Measurements from ENCODE around the gene RERE. TPM values are rescaled to one million over a fixed set of nuclear protein-coding genes. Genes with fewer than 3 reads are reported as not detected.

The RERE gene
- total RNA-seq, 1 donor from 2014 or later = 64.6 TPM

- no peaks in the 10 kb centered on the region for H3K4me1 ChIP-seq
- H3K4me3 ChIP-seq = no peak overlapping the region
- intact Hi-C loops (cut with DNase I) = no loop called here
- H3K9me3 ChIP-seq = no peaks in the 10 kb centered on the region
- DNase-seq (ENCODE audit: low spot score in 2 of 2) = no peak
- no peak overlapping the region for H3K27ac ChIP-seq
- no peaks in the 10 kb centered on the region for H3K36me3 ChIP-seq
- no peaks in the 10 kb centered on the region for H3K27me3 ChIP-seq
- no peak for TF ChIP-seq CTCF (IDR thresholded peaks at IDR 0.05)
These were observed 176.5 kb downstream of the RERE start for GRCh38 chr1:8640950-8641349.

DNA sequence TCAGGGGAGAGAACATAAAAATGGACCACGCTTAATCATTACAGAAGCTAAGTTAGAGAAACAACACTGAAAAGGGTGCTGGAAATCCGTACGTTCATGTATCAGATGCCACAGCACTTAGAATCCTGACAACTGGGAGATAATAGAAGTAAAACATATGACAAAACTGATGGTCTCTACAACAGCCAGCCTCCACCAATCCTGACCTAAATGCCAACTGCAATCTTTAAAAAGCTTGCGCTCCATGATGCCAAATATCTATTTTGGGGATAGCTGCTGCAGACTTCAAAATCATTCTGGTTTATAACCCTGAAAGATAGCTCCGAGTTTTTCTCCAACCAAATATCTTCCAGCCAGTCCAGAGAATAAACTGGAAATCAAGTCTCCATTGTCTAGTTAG is 178.3 kb downstream of the RERE start:
- H3K36me3 ChIP-seq = no peaks in the 10 kb centered on the region
- no peak overlapping the region for H3K4me3 ChIP-seq
- no peak for TF ChIP-seq CTCF (IDR thresholded peaks at IDR 0.05)
- no peaks in the 10 kb centered on the region for H3K4me1 ChIP-seq
- no peaks in the 10 kb centered on the region for H3K9me3 ChIP-seq
- no peaks in the 10 kb centered on the region for H3K27me3 ChIP-seq
- no peak overlapping the region for H3K27ac ChIP-seq
- intact Hi-C loops (cut with DNase I) = no loop called here
- DNase-seq (ENCODE audit: low spot score in 2 of 2) = no peak

DNA sequence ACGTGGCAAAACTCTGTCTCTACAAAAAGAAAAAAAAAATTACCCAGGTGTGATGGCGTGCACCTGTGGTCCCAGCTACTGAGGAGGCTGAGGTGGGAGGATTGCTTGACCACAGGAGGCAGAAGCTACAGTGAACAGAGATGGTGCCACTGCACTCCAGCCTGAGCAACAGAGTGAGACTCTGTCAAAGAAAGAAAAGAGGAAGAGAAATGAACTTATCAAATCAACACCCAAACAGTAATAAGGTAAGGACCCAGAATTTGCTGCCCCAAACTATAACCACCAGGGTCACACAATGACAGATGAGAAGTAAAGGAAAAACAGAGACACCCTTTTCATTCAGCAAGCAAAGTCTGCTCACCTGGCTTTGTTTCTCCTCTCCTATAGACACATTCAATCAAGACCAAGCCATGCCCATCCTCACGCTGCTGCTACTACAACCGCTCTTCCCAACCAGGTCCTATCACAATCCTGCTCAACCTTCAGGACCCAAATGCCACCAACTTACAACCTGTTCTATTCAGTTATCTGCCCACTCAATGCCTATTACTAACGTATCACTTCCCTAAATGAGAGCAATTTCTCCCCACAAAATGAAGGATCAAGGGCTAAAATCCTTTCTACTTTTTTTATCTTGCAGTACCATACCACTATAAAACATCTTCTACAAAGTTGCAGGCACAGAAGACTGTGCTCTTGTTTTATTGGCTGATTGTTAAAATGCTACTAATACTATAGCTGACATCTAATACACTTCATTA is 183.5 kb downstream of the RERE start:
- no peak for DNase-seq (ENCODE audit: low spot score in 2 of 2)
- peaks cover 3 to 6% of the 10 kb centered on the region in 2 donors for H3K4me1 ChIP-seq
- intact Hi-C loops (cut with DNase I) = no loop called here
- no peaks in the 10 kb centered on the region for H3K27me3 ChIP-seq
- H3K36me3 ChIP-seq = no peaks in the 10 kb centered on the region
- H3K9me3 ChIP-seq = no peaks in the 10 kb centered on the region
- no peak for TF ChIP-seq CTCF (IDR thresholded peaks at IDR 0.05)
- no peak overlapping the region for H3K4me3 ChIP-seq
- no peak overlapping the region for H3K27ac ChIP-seq

DNA sequence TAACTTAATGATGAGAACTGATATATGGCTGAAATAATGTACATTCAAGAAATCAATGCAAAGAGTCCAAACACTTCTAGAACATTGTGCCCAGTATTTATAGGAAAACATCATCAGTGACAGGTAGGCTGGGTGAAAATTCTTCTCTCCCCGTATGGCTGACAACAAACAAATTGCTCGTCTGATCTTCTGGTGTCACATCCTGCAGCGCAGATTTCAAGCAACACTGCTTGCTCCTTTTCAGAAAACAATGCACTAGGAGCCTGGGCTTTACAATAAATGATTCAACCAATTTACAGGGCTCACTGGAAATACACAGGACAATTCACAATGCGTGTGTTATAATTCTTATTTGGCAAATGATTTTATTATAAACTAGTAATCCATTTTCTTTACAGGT is 185.3 kb downstream of the RERE start:
- Histone ChIP-seq H3K27me3 (no peaks in the 10 kb centered on the region), H3K27ac (no peak overlapping the region), H3K4me1 (peaks cover 3 to 8% of the 10 kb centered on the region in 2 donors), H3K36me3 (no peaks in the 10 kb centered on the region), H3K9me3 (no peaks in the 10 kb centered on the region), H3K4me3 (no peak overlapping the region)
- no peak for DNase-seq (ENCODE audit: low spot score in 2 of 2)
- no peak for TF ChIP-seq CTCF (IDR thresholded peaks at IDR 0.05)
- intact Hi-C loops (cut with DNase I) = no loop called here

- Histone ChIP-seq H3K4me1 (peaks cover 3 to 8% of the 10 kb centered on the region in 2 donors), H3K27me3 (no peaks in the 10 kb centered on the region)
- no peak for DNase-seq (ENCODE audit: low spot score in 2 of 2)
These were observed 186.3 kb downstream of the RERE start for GRCh38 chr1:8631163-8631562.

More at GRCh38 chr1:8631163-8631562, 186.3 kb downstream of the RERE start:
- H3K36me3 ChIP-seq = no peaks in the 10 kb centered on the region
- intact Hi-C loops (cut with DNase I) = no loop called here
- no peak for TF ChIP-seq CTCF (IDR thresholded peaks at IDR 0.05)
- H3K4me3 ChIP-seq = no peak overlapping the region
- H3K9me3 ChIP-seq = no peaks in the 10 kb centered on the region
- H3K27ac ChIP-seq = no peak overlapping the region
